Ovary (tissue), 3 donors: ENCODE measurements around the gene FGFR2.

ENCODE experiments used
- CTCF ChIP-seq, 3 donors: fragments of 450-650 bp in 2 of 3; fragments of 200-600 bp in 1 of 3; IDR thresholded peaks; one replicate each; pipeline versions ENCODE4 v1.5.1 to v1.8.0; 2016 to 2022; ENCODE audit warnings: antibody characterized with exemption in 3 of 3, mild to moderate bottlenecking in 1 of 3
- EP300 ChIP-seq: sonication (generic); formaldehyde crosslinking; IDR thresholded peaks from one replicate; pipeline ENCODE4 v1.6.1; 2017; ENCODE audit warnings: antibody characterized with exemption
- POLR2A ChIP-seq: fragments of 450-650 bp; IDR thresholded peaks from one replicate; pipeline ENCODE4 v1.6.1; 2017; ENCODE audit warnings: antibody characterized with exemption, mild to moderate bottlenecking, moderate library complexity
- donor health status: DM: no; HTN: no; CAD: no.

- TF ChIP-seq CTCF (IDR thresholded peaks at IDR 0.05) (no peak), EP300 (no peak), POLR2A (no peak)
Observed at GRCh38 chr10:121494296-121494695, 103.9 kb downstream of the FGFR2 start.
